D721Med (cell line): Measurements from ENCODE around the gene LIPA.
"Not testable (repeated sequence)": the region's sequence is repeated elsewhere in the genome, so short reads cannot be mapped to it uniquely, and the experiment has no call there.

Experiments used
- DNase-seq: peaks from one replicate; pipeline ENCODE4 v3.0.0; 2011; ENCODE audit warnings: low spot score; ENCODE audit not compliant: insufficient read length
- FAIRE-seq: peaks from 2 replicates; lab custom pipeline; 2011; peaks lifted over from hg19 to GRCh38; lab: Jason Lieb, UNC
- TF ChIP-seq, protein P1 (sequence below): IDR thresholded peaks from 2 replicates; pipeline ENCODE4 v1.5.1; 2012; ENCODE audit warnings: mild to moderate bottlenecking, control low read depth; ENCODE audit not compliant: insufficient read depth; ENCODE audit errors: missing control alignments

Gene LIPA

DNA sequence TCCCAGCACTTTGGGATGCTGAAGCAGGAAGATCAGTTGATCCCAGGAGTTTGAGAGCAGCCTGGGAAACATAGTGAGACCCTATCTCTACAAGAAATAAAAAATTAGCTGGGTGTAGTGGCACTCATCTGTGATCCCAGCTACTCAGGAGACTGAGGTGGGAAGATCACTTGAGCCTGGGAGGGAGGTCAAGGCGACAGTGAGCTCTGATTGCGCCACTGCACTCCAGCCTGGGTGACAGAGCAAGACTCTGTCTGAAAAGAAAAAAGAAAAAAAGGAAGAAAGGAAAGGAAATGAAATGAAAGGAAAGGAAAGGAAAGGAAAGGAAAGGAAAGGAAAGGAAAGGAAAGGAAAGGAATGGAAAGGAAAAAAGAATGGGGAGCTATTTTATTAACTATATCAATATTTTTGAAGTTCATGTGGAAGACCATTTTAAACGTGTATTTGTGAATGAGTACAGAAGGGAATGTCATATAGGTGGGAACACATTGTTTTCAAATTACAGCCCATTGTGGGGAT lies 43.2 kb upstream of the LIPA start:
- FAIRE-seq (no peak), DNase-seq (no peak)
- TF ChIP-seq, protein P1, sequence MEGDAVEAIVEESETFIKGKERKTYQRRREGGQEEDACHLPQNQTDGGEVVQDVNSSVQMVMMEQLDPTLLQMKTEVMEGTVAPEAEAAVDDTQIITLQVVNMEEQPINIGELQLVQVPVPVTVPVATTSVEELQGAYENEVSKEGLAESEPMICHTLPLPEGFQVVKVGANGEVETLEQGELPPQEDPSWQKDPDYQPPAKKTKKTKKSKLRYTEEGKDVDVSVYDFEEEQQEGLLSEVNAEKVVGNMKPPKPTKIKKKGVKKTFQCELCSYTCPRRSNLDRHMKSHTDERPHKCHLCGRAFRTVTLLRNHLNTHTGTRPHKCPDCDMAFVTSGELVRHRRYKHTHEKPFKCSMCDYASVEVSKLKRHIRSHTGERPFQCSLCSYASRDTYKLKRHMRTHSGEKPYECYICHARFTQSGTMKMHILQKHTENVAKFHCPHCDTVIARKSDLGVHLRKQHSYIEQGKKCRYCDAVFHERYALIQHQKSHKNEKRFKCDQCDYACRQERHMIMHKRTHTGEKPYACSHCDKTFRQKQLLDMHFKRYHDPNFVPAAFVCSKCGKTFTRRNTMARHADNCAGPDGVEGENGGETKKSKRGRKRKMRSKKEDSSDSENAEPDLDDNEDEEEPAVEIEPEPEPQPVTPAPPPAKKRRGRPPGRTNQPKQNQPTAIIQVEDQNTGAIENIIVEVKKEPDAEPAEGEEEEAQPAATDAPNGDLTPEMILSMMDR = no peak

DNA sequence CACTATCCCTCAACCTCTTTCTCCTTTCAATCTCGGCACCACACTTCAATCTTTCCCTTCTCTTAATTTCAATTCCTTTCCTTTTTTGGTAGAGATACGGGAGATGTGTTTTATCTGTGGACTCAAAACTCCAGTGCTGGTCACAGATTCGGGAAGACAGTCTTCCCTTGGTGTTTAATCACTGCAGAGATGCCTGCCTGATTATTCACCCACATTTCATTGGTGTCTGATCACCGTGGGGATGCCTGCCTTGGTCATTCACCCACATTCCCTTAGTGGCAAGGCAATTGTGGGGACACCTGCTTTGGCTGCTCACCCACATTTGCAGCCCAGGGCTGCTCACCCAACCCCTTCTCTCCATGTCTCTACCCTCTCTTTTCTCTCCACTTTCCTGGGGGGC lies 33.7 kb upstream of the LIPA start:
- not testable (repeated sequence) for FAIRE-seq, DNase-seq

DNA sequence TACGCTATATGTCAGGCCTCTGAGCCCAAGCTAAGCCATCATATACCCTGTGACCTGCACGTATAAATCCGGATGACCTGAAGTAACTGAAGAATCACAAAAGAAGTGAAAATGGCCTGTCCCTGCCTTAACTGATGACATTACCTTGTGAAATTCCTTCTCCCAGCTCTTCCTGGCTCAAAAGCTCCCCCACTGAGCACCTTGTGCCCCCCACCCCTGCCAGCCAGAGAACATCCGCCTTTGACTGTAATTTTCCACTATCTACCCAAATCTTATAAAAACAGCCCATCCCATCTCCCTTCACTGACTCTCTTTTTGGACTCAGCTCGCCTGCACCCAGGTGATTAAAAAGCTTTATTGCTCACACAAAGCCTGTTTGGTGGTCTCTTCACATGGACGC lies 33.1 kb upstream of the LIPA start:
- FAIRE-seq, DNase-seq: not testable (repeated sequence)

DNA sequence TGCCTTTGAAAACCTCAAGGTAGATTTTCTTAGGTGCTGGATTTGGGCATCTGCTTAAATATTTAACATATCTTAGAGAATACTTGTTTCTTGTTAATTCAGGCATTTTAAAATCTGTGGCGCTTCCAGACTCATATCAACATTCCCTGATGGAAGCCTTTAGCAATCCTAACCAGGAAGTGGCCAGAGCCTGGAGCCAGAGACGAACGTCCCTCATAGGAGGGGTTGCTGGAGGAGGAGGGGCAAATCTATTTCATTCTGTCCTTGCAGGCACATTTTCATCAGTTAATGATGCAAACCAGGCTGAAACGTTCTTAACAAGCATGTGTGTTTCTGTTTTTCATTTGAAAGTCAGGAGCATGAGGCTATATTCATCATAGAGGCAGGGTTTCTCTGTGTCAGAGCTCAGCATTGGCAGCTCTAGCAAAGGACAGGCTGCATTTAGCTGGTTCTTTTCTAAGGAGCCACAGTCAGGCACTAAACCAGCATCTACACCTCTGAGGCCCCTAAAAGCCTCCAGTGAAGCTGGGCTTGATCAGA lies 32.4 kb upstream of the LIPA start:
- no peak for DNase-seq
- TF ChIP-seq, protein P1 = no peak
- no peak for FAIRE-seq

DNA sequence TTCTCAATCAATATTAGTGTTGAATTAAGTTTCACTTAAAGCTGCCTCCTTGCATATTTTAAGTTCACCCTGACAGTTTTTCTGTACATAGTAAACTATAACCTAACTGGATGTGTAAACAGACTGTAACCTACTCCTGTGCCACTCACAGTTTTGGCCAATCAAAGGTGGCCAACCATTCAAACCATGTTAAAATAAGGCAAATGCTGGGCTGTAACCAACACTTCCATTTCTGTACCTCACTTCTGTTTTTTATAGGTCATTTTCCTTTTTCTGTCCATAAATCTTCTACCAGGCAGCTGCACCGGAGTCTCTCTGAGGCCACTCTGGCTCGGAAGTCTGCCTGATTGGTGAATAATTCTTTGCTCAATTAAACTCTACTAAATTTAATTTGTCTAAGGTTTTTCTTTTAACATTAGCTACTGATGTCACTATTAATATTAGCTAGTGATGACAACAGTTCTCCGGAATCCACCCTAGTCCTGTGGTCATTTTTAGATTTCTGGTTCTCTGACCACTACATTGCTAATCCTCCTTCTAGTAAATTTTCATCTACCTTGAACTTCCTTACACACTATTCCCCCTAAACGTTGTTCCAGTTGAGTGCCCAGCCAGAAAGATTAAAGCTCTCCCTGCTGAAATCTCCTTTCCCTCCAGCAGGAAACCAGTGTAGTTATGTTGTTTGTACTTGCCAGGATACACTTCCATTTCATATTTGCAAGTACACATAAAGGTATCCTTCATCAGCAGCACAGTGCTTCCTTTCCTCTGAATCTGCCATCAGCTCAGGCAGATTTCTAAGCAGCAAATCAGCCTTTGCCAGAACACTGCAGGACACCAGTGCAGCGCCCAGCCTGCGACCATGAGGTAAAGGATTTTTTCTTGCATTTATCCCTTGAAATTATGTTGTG lies 31.7 kb upstream of the LIPA start:
- DNase-seq = no peak
- no peak for FAIRE-seq
- TF ChIP-seq, protein P1 = no peak

DNA sequence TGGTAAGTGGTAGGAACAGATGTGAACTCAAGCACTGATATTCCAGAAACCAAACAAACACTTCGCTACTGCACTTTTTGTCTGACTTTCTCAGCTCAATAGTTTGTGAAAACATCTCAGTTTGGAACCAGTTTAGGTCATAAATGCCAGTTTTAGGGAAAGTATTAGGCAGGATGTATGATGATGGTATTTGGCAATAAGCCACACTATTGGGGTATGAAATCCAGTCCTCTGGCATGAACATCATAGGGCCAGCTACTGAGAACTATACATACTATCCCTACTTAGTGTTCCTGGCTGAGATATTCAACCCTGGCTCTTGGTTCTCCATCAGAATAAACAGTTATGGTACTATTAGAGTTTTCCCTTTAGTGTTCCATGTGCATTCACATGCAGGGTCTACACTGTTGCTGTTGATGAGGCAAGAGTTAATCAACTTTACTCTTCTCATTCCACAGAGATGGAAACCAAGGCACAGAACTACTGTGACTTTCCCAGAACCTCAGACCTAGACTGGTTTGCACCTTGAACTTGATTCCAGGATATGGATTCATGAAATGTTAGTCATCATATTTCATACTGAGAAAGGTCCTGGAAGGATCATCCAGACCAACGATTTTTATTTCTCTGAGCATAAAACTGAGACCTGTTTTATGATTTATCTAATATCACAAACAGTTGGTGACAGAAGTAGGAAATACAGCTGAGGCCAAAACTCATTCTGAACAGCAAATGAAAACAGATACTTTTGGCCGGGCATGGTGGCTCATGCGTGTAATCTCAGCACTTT lies 30.2 kb upstream of the LIPA start:
- FAIRE-seq (no peak), DNase-seq (no peak)
- TF ChIP-seq, protein P1 = no peak

DNA sequence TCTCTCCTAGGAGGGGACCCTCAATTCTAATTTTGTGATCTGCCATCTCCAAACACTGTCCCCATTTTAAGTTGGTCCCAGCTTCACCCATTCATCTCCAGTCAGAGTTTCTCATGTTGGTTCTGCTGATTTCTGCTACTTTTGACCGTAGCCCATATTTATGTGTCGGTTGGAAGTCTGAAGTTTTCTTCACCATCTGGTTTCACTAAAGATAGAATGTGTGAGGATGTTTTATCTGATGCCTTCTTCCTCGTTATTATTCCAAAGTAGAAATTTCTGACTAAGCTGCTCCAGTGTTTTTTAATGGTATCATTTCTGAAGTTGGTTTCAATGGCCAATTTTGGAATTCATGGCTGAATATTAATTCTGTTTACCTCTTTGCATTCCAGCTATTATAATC lies 28.9 kb upstream of the LIPA start:
- FAIRE-seq (no peak), DNase-seq (no peak)
- TF ChIP-seq, protein P1 = no peak
